GM19240 (cell line): Measurements from ENCODE around the gene ZSCAN4.

Source experiments
- DNase-seq: peaks from one replicate; pipeline ENCODE4 v3.0.0; 2011; ENCODE audit warnings: low spot score; ENCODE audit not compliant: insufficient read length

The ZSCAN4 gene

GRCh38 chr19:57675881-57676280 is 7.1 kb downstream of the ZSCAN4 start:
- DNase-seq, result no peak

- no peak for DNase-seq
Observed at GRCh38 chr19:57682226-57682766, 13.6 kb downstream of the ZSCAN4 start.

GRCh38 chr19:57686727-57687126 is 18.0 kb downstream of the ZSCAN4 start:
- no peak for DNase-seq

GRCh38 chr19:57687363-57688010 is 18.8 kb downstream of the ZSCAN4 start:
- no peak for DNase-seq

- no peak for DNase-seq
Observed at GRCh38 chr19:57688011-57688763, 19.5 kb downstream of the ZSCAN4 start.

- no peak for DNase-seq
Observed at GRCh38 chr19:57689750-57690149, 21.0 kb downstream of the ZSCAN4 start.

- DNase-seq, result no peak
Observed at GRCh38 chr19:57701625-57702024, 32.9 kb downstream of the ZSCAN4 start.

GRCh38 chr19:57706346-57706745 is 37.6 kb downstream of the ZSCAN4 start:
- DNase-seq, result no peak

- DNase-seq, result peak; percentile 28
Observed at GRCh38 chr19:57708641-57709361, 40.1 kb downstream of the ZSCAN4 start, which contains the start of gene ZNF154. TSS of gene ZNF154 (minus strand) at chr19:57709204. CDS start at chr19:57708971, 233 bp downstream.

GRCh38 chr19:57709616-57710015 is 40.9 kb downstream of the ZSCAN4 start:
- no peak for DNase-seq

- no peak for DNase-seq
Observed at GRCh38 chr19:57712222-57712621, 43.5 kb downstream of the ZSCAN4 start.

- no peak for DNase-seq
Observed at GRCh38 chr19:57719424-57719823, 50.7 kb downstream of the ZSCAN4 start.

GRCh38 chr19:57719901-57720519 is 51.3 kb downstream of the ZSCAN4 start:
- no peak for DNase-seq

- no peak for DNase-seq
Observed at GRCh38 chr19:57720878-57721277, 52.1 kb downstream of the ZSCAN4 start.
